ENCODE data around the gene IFT27.

Gene IFT27

GRCh38 chr22:36816636-36817524 is 41.0 kb upstream of the IFT27 start, which contains the start of gene PVALB:
PVALB (minus strand) TSS chr22:36817035; CDS start chr22:36817005, 30 bp downstream.
- H3K27ac ChIP-seq = no peak within 1 kb of the TSS
- TF ChIP-seq CTCF (conservative IDR thresholded peaks at IDR 0.05) (no peak), ZFX (IDR thresholded peaks at IDR 0.05) (no peak)

GRCh38 chr22:36816339-36816635 is 40.4 kb upstream of the IFT27 start:
- TF ChIP-seq ZFX (IDR thresholded peaks at IDR 0.05) = no peak
- TF ChIP-seq CTCF (conservative IDR thresholded peaks at IDR 0.05) = no peak
- no peak overlapping the region for H3K27ac ChIP-seq

- H3K27ac ChIP-seq = no peak overlapping the region
- TF ChIP-seq ZFX (IDR thresholded peaks at IDR 0.05) = no peak
- TF ChIP-seq CTCF (conservative IDR thresholded peaks at IDR 0.05) = no peak
Measured at GRCh38 chr22:36815558-36816338, 39.8 kb upstream of the IFT27 start.

GRCh38 chr22:36814801-36815200 is 38.9 kb upstream of the IFT27 start:
- no peak overlapping the region for H3K27ac ChIP-seq
- no peak for TF ChIP-seq CTCF (conservative IDR thresholded peaks at IDR 0.05)
- TF ChIP-seq ZFX (IDR thresholded peaks at IDR 0.05) = no peak

- TF ChIP-seq CTCF (conservative IDR thresholded peaks at IDR 0.05) (no peak), ZFX (IDR thresholded peaks at IDR 0.05) (no peak)
- H3K27ac ChIP-seq = no peak overlapping the region
Measured at GRCh38 chr22:36811094-36811800, 35.3 kb upstream of the IFT27 start.

- TF ChIP-seq CTCF (conservative IDR thresholded peaks at IDR 0.05) (no peak), ZFX (IDR thresholded peaks at IDR 0.05) (no peak)
- no peak overlapping the region for H3K27ac ChIP-seq
Measured at GRCh38 chr22:36809351-36809750, 33.4 kb upstream of the IFT27 start.

Data from C4-2B (cell line).